Astrocyte of the hippocampus (primary cell): Measurements from ENCODE around the gene SSMEM1.
"Not testable (repeated sequence)": the region's sequence is repeated elsewhere in the genome, so short reads cannot be mapped to it uniquely, and the experiment has no call there.

Experiments
- DNase-seq: peaks from one replicate; pipeline ENCODE4 v3.0.0; 2011; ENCODE audit warnings: low read depth, low spot score

SSMEM1 gene

DNA sequence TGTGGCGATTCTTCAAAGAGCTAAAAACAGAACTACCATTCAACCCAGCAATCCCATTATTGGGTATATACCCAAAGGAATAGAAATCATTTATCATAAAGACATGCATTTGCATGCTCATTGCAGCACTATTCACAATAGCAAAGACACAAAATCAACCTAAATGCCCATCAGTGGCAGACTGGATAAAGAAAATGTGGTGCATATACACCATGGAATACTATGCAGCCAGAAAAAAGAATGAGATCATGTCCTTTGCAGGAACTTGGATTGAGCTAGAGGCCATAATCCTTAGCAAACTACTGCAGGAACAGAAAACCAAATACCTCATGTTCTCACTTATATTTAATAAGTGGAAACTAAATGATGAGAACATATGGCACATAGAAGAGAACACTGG, 38.8 kb downstream of the SSMEM1 start:
- DNase-seq: not testable (repeated sequence)

DNA sequence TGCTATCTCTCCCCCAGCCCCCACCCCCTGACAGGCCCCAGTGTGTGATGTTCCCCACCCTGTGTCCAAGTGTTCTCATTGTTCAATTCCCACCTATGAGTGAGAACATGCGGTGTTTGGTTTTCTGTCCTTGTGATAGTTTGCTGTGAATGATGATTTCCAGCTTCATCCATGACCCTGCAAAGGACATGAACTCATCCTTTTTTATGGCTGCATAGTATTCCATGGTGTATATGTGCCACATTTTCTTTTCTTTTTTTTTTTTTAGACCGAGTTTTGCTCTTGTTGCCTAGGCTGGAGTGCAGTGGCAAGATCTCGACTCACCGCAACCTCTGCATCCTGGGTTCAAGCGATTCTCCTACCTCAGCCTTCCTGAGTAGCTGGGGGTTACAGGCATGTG, 41.2 kb downstream of the SSMEM1 start:
- DNase-seq: not testable (repeated sequence)

DNA sequence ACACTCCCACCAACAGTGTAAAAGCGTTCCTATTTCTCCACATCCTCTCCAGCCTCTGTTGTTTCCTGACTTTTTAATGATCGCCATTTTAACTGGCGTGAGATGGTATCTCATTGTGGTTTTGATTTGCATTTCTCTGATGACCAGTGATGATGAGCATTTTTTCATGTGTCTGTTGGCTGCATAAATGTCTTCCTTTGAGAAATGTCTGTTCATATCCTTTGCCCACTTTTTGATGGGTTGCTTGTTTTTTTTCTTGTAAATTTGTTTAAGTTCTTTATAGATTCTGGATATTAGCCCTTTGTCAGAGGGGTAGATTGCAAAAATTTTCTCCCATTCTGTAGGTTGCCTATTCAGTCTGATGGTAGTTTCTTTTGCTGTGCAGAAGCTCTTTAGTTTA, 42.0 kb downstream of the SSMEM1 start:
- not testable (repeated sequence) for DNase-seq

DNA sequence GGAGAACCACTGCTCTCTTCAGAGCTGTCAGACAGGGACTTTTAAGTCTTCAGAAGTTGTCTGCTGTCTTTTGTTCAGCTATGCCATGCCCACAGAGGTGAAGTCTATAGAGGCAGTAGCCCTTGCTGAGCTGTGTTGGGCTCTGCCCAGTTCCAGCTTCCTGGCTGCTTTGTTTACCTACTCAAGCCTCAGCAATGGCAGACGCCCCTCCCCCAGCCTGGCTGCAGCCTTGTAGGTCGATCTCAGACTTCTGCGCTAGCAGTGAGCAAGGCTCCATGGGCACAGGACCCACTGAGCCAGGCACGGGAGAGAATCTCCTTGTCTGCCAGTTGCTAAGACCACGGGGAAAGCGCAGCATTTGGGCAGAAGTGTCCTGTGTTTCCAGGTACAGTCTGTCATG, 46.9 kb downstream of the SSMEM1 start:
- DNase-seq: no peak

DNA sequence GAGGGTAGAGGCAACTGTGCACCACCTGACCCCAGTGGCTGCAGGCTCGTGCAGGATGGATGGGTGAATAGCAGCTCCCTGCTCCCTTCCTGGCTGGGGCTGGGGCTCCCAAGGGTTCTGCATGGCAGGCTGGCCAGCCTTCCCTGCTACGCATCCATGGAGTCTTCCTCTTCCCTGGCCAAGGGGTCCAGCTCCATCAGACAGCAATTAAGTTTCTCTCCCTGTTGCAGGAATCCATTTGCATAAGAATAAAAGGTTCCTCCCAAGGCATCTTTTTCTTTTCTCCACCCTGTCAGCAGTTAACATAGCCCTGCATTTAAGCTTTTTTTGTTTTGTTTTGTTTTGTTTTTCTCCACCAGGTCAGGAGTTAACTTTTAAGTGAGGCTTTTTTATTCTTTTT, 49.0 kb downstream of the SSMEM1 start:
- no peak for DNase-seq

DNA sequence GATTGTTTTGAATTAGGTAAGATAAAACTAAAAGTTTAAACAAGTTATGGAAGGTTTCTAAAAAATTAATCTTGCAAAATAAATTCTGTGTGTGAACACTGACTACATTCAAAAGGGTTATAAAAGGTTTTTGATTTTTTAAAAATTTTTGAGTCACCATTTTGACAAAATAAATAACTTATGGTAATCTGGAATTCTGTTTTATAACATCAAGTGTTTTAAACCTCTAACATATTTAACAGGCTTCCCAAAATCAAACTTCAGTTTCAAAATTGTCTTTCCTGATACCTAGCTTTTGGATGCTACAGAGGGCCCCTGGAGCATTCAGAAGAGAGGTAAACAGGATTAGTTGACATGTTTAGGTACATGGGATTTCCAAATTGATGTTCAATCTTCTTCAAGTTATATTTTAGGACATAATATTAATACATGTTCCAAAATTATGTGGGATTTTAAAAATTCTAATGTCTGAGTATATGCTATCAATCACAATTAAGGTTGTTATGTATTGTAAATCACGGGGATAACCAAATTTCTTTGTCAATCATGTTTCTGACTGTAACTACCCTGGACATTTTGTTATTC, 50.9 kb downstream of the SSMEM1 start:
- no peak for DNase-seq

- no peak for DNase-seq
These were observed 54.8 kb downstream of the SSMEM1 start for GRCh38 chr7:130262448-130262847.

GRCh38 chr7:130263130-130263529, 55.5 kb downstream of the SSMEM1 start:
- no peak for DNase-seq
